ENCODE results near the gene ENO2. TPM values are rescaled to one million over a fixed set of nuclear protein-coding genes. Genes with fewer than 3 reads are reported as not detected.

ENO2 gene
- total and polyA plus RNA-seq, 4 donors = 1.1 to 3.1 (median 1.4) TPM

GRCh38 chr12:6904280-6905276 lies 9.8 kb upstream of the ENO2 start, which contains the start of gene LRRC23:
Gene LRRC23 (plus strand): TSS chr12:6904822. CDS start chr12:6905634, 812 bp downstream.
- Histone ChIP-seq H3K4me3 (ENCODE audit: low read depth in 1 of 3, low read length in 3 of 3) (peak within 1 kb of the TSS; percentile 32 to 81 (median 56)), H3K9me3 (ENCODE audit: control insufficient read depth in 4 of 4, low read length in 3 of 4) (no peaks in the 10 kb centered on the region), H3K27ac (ENCODE audit: low read depth in 1 of 2, low read length in 2 of 2) (peak within 1 kb of the TSS; percentile 56 to 62), H3K36me3 (ENCODE audit: control insufficient read depth in 4 of 4, insufficient read depth in 3 of 4, low read depth in 1 of 4, low read length in 3 of 4) (no peaks in the 10 kb centered on the region), H3K27me3 (ENCODE audit: control insufficient read depth in 4 of 4, insufficient read depth in 4 of 4, low read length in 3 of 4) (no peaks in the 10 kb centered on the region), H3K9ac (ENCODE audit: low read depth in 1 of 2, low read length in 2 of 2) (peak within 1 kb of the TSS; percentile 3 to 61), H3K4me1 (ENCODE audit: control insufficient read depth in 4 of 4, insufficient read depth in 4 of 4, low read length in 3 of 4) (peaks cover 1 to 11% (median 8%) of the 10 kb centered on the region in 4 donors)
- WGBS = 6% methylated on average over 34 of the region's 34 CpGs
- TF ChIP-seq JUND (IDR thresholded peaks at IDR 0.05) (peak; percentile 90 to 93), NR2F2 (IDR thresholded peaks at IDR 0.05) (no peak), MAX (IDR thresholded peaks at IDR 0.05) (peak; percentile 74), YY1 (IDR thresholded peaks at IDR 0.05) (peak; percentile 48), EGR1 (IDR thresholded peaks at IDR 0.05; ENCODE audit: low read depth in 2 of 2) (peak; percentile 60 to 67), CTCF (IDR thresholded peaks at IDR 0.05; ENCODE audit: low read depth, low read length, missing input control) (no peak), SP1 (IDR thresholded peaks at IDR 0.05) (peak; percentile 69), RAD21 (IDR thresholded peaks at IDR 0.05) (peak in 1 of 2 donors; percentile 3), GABPA (IDR thresholded peaks at IDR 0.05 in 1 of 2, conservative IDR thresholded peaks at IDR 0.05 in 1 of 2) (peak in 1 of 2 donors; percentile 75), FOXA2 (IDR thresholded peaks at IDR 0.05) (no peak), HNF4A (conservative IDR thresholded peaks at IDR 0.05) (peak in 1 of 2 donors; percentile 90), RXRA (IDR thresholded peaks at IDR 0.05) (peak in 1 of 2 donors; percentile 18)
- TF ChIP-seq, protein P1, sequence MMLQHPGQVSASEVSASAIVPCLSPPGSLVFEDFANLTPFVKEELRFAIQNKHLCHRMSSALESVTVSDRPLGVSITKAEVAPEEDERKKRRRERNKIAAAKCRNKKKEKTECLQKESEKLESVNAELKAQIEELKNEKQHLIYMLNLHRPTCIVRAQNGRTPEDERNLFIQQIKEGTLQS (IDR thresholded peaks at IDR 0.05) = peak; percentile 72
- DNase-seq (ENCODE audit: low spot score) = peak; percentile 96

DNA sequence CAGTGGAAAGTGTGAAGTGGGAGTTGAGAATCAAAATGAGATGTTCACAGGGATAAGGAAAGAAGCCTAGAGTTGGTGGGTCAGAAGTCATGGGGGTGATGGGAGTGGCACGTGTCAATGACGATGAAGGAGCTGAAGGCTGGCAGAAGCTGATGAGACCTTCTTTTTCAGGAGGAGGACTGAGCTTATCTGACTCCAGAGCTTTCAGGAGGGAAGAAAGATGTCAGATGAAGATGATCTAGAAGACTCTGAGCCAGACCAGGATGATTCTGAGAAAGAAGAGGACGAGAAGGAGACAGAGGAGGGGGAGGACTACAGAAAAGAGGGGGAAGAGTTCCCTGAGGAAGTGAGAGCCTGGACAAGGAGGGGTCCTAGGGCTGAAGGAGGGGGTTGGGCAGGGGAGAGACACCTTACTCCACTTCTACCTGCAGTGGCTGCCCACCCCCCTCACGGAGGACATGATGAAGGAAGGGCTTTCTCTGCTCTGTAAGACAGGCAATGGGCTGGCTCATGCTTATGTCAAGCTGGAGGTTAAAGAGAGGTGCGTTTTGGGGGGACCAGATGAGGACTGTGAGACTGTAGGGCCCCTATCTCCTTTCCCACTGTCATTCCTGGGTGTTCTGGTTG lies 8.9 kb upstream of the ENO2 start:
- no peak for DNase-seq (ENCODE audit: low spot score)
- 67% methylated on average over 5 of the region's 5 CpGs for WGBS
- Histone ChIP-seq H3K36me3 (ENCODE audit: control insufficient read depth in 4 of 4, insufficient read depth in 3 of 4, low read depth in 1 of 4, low read length in 3 of 4) (no peaks in the 10 kb centered on the region), H3K9me3 (ENCODE audit: control insufficient read depth in 4 of 4, low read length in 3 of 4) (no peaks in the 10 kb centered on the region), H3K27ac (ENCODE audit: low read depth in 1 of 2, low read length in 2 of 2) (no peak overlapping the region), H3K9ac (ENCODE audit: low read depth in 1 of 2, low read length in 2 of 2) (no peak overlapping the region), H3K27me3 (ENCODE audit: control insufficient read depth in 4 of 4, insufficient read depth in 4 of 4, low read length in 3 of 4) (no peaks in the 10 kb centered on the region), H3K4me1 (ENCODE audit: control insufficient read depth in 4 of 4, insufficient read depth in 4 of 4, low read length in 3 of 4) (peaks cover 1 to 11% (median 8%) of the 10 kb centered on the region in 4 donors), H3K4me3 (ENCODE audit: low read depth in 1 of 3, low read length in 3 of 3) (no peak overlapping the region)
- no peak for TF ChIP-seq NR2F2 (IDR thresholded peaks at IDR 0.05)
- no peak for TF ChIP-seq ZBTB33 (IDR thresholded peaks at IDR 0.05)
- TF ChIP-seq RXRA (IDR thresholded peaks at IDR 0.05) = no peak
- TF ChIP-seq FOXA2 (IDR thresholded peaks at IDR 0.05) = no peak
- TF ChIP-seq MAX (IDR thresholded peaks at IDR 0.05) = no peak
- TF ChIP-seq FOXA1 (IDR thresholded peaks at IDR 0.05) = no peak
- no peak for TF ChIP-seq JUND (IDR thresholded peaks at IDR 0.05)
- TF ChIP-seq, protein P1 (IDR thresholded peaks at IDR 0.05) = no peak
- no peak for TF ChIP-seq GABPA (IDR thresholded peaks at IDR 0.05 in 1 of 2, conservative IDR thresholded peaks at IDR 0.05 in 1 of 2)
- no peak for TF ChIP-seq TAF1 (conservative IDR thresholded peaks at IDR 0.05)
- TF ChIP-seq YY1 (IDR thresholded peaks at IDR 0.05) = no peak
- no peak for TF ChIP-seq HNF4G (IDR thresholded peaks at IDR 0.05)
- no peak for TF ChIP-seq RAD21 (IDR thresholded peaks at IDR 0.05)
- no peak for TF ChIP-seq EGR1 (IDR thresholded peaks at IDR 0.05; ENCODE audit: low read depth in 2 of 2)
- no peak for TF ChIP-seq CTCF (IDR thresholded peaks at IDR 0.05; ENCODE audit: low read depth, low read length, missing input control)
